ENCODE results near the gene ZNF521. TPM values are rescaled to one million over a fixed set of nuclear protein-coding genes. Genes with fewer than 3 reads are reported as not detected.

The ZNF521 gene
- total and polyA plus RNA-seq, 10 of the 15 experiments (the other 5 are each of a cell fraction or from before 2014, with no cell fraction given): 0.02 to 0.05 (median 0.04) TPM; not detected in 6

DNA sequence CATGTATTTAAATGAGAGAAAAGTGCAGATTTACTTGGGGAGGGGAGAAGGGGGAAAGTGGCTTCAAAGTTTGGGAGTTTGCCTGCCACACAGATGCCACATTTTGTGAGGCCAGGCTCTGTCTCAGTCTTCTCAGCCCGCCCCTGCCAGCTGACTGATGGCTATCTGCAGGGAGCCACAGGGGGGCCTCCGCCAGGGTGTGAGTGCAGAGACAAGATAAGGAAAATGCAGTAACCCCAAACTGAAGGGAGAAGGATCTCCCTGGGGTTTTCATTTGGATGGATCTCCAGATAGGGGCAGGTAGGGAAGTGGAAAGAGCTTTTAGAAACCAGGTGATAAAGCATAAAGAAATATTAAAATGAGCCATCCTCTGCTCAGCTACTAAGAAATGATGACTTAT lies 128.8 kb downstream of the ZNF521 start:
- BruUV-seq (replicated peaks): no TSS peak
- no peaks in the 10 kb centered on the region for H3K4me1 ChIP-seq (ENCODE audit: control insufficient read depth, insufficient read depth, low read length)
- FAIRE-seq: no peak
- ATAC-seq: no peak
- in situ Hi-C loops (cut with MboI) (no loop called here), intact Hi-C loops (cut with micrococcal nuclease; ENCODE audit: unreplicated experiment) (no loop called here)
- WGBS (ENCODE audit: insufficient coverage, insufficient replicate concordance, low lambda C conversion rate, missing lambda C conversion rate): 21% methylated on average over 2 of the region's 2 CpGs
- ChIA-PET CTCF (no interaction called here), RAD21 (ENCODE audit: unreplicated experiment) (no interaction called here), POLR2A (no interaction called here), SMC1A (ENCODE audit: uncharacterized antibody, unreplicated experiment) (interaction anchor here (1.7 kb wide), 1 partner anchor 10 kb away, joined by 5 read pairs; no protein-coding TSS in a partner anchor)
- DNase-seq (ENCODE audit: low read depth, low spot score): no peak
- H3K36me3 ChIP-seq (ENCODE audit: control insufficient read depth in 2 of 2, insufficient read depth in 2 of 2, low read length in 1 of 2): no peaks in the 10 kb centered on the region
- H3K9ac ChIP-seq (ENCODE audit: control insufficient read depth, insufficient read depth, low read length): no peak overlapping the region
- H3K9me3 ChIP-seq (replicated peaks; ENCODE audit: control insufficient read depth, insufficient read depth, low read length): no peaks in the 10 kb centered on the region
- H3K27me3 ChIP-seq (replicated peaks in 1 of 2; ENCODE audit: control insufficient read depth in 2 of 2, insufficient read depth in 2 of 2, low read length in 1 of 2): no peaks in the 10 kb centered on the region
- TF ChIP-seq SUPT20H (IDR thresholded peaks at IDR 0.05; ENCODE audit: borderline replicate concordance, control insufficient read depth, low read depth, low read length): no peak
- no peak for TF ChIP-seq KLF5 (IDR thresholded peaks at IDR 0.05; ENCODE audit: partially characterized antibody)
- TF ChIP-seq SMARCA5 (IDR thresholded peaks at IDR 0.05): no peak
- TF ChIP-seq MTA2 (IDR thresholded peaks at IDR 0.05; ENCODE audit: low read depth): no peak
- TF ChIP-seq NRF1 (conservative IDR thresholded peaks at IDR 0.05; ENCODE audit: low read depth, low read length): no peak
- TF ChIP-seq, protein P1, sequence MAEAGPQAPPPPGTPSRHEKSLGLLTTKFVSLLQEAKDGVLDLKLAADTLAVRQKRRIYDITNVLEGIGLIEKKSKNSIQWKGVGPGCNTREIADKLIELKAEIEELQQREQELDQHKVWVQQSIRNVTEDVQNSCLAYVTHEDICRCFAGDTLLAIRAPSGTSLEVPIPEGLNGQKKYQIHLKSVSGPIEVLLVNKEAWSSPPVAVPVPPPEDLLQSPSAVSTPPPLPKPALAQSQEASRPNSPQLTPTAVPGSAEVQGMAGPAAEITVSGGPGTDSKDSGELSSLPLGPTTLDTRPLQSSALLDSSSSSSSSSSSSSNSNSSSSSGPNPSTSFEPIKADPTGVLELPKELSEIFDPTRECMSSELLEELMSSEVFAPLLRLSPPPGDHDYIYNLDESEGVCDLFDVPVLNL (IDR thresholded peaks at IDR 0.05; ENCODE audit: low read depth, low read length): no peak
- H3K4me3 ChIP-seq: no peak overlapping the region
- no peak overlapping the region for H2AFZ ChIP-seq (ENCODE audit: control insufficient read depth, low read depth, low read length)
- H3K27ac ChIP-seq (ENCODE audit: control insufficient read depth, insufficient read depth): no peak overlapping the region
- no peak overlapping the region for H3K4me2 ChIP-seq (ENCODE audit: control insufficient read depth, insufficient read depth)
- no peaks in the 10 kb centered on the region for H3K79me2 ChIP-seq (ENCODE audit: control insufficient read depth, insufficient read depth, low read length)
- H4K20me1 ChIP-seq (ENCODE audit: control insufficient read depth, insufficient read depth): no peaks in the 10 kb centered on the region

DNA sequence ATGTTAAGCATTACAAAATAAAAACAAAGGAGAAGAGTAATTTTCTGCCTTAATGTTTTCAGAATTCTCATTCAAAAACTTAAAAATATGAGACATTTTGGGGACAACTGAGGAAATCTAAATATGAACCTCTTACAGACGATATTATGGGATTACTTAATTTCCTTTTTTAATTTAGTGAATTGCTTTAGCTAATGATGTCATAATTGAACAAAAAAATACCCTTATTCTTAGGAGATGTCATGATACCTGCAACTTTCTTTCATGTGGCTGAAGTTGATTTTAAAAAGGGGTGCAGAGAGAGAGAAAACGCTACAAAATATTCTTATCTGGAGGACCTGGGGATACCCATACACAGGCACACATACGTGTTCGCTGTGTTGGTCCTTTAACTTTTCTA lies 129.3 kb downstream of the ZNF521 start:
- CTCF ChIA-PET: interaction anchor here (0.5 kb wide), 1 partner anchor 14 kb away, joined by 3 read pairs; no protein-coding TSS in a partner anchor
- no peaks in the 10 kb centered on the region for H3K4me1 ChIP-seq (ENCODE audit: control insufficient read depth, insufficient read depth, low read length)
- SMC1A ChIA-PET (ENCODE audit: uncharacterized antibody, unreplicated experiment): interaction anchor here (1.7 kb wide), 1 partner anchor 10 kb away, joined by 5 read pairs; no protein-coding TSS in a partner anchor
- H3K9me3 ChIP-seq (replicated peaks; ENCODE audit: control insufficient read depth, insufficient read depth, low read length): no peaks in the 10 kb centered on the region
- no peak overlapping the region for H3K27ac ChIP-seq (ENCODE audit: control insufficient read depth, insufficient read depth)
- no peak overlapping the region for H3K9ac ChIP-seq (ENCODE audit: control insufficient read depth, insufficient read depth, low read length)
- DNase-seq (ENCODE audit: low read depth, low spot score) (no peak), ATAC-seq (no peak), FAIRE-seq (no peak)
- 21% methylated on average over 4 of the region's 4 CpGs for WGBS (ENCODE audit: insufficient coverage, insufficient replicate concordance, low lambda C conversion rate, missing lambda C conversion rate)
- RAD21 ChIA-PET (ENCODE audit: unreplicated experiment): no interaction called here
- POLR2A ChIA-PET: no interaction called here
- H3K4me2 ChIP-seq (ENCODE audit: control insufficient read depth, insufficient read depth): no peak overlapping the region
- intact Hi-C loops (cut with micrococcal nuclease; ENCODE audit: unreplicated experiment) (no loop called here), in situ Hi-C loops (cut with MboI) (no loop called here)
- H3K36me3 ChIP-seq (ENCODE audit: control insufficient read depth in 2 of 2, insufficient read depth in 2 of 2, low read length in 1 of 2): no peaks in the 10 kb centered on the region
- H2AFZ ChIP-seq (ENCODE audit: control insufficient read depth, low read depth, low read length): no peak overlapping the region
- H3K27me3 ChIP-seq (replicated peaks in 1 of 2; ENCODE audit: control insufficient read depth in 2 of 2, insufficient read depth in 2 of 2, low read length in 1 of 2): no peaks in the 10 kb centered on the region
- no peaks in the 10 kb centered on the region for H4K20me1 ChIP-seq (ENCODE audit: control insufficient read depth, insufficient read depth)
- no peaks in the 10 kb centered on the region for H3K79me2 ChIP-seq (ENCODE audit: control insufficient read depth, insufficient read depth, low read length)
- no peak overlapping the region for H3K4me3 ChIP-seq
- BruUV-seq (replicated peaks): no TSS peak
- no peak for TF ChIP-seq PAX5 (IDR thresholded peaks at IDR 0.05; ENCODE audit: borderline replicate concordance, low read depth, low read length)
